Dendritic cell treated with granulocyte-macrophage colony-stimulating factor and Interleukin-4, amounts not matched to agents 40 ng/mL and 50 ng/mL, for 4 days (primary cell): ENCODE data around the gene ZNF821.
"Not testable (repeated sequence)": the region's sequence is repeated elsewhere in the genome, so short reads cannot be mapped to it uniquely, and the experiment has no call there.

Experiments used
- H3K27ac Mint-ChIP-seq: one replicate; pipeline ENCODE4 v1.8.0; 2022; ENCODE audit warnings: mild to moderate bottlenecking, mixed read lengths
- H3K27me3 Mint-ChIP-seq: one replicate; pipeline ENCODE4 v1.8.0; 2022; ENCODE audit warnings: mild to moderate bottlenecking, mixed read lengths
- H3K36me3 Mint-ChIP-seq: one replicate; pipeline ENCODE4 v1.8.0; 2022; ENCODE audit warnings: low read depth, mixed read lengths
- H3K4me1 Mint-ChIP-seq: one replicate; pipeline ENCODE4 v1.8.0; 2022; ENCODE audit warnings: low read depth, mixed read lengths
- H3K4me3 Mint-ChIP-seq: one replicate; pipeline ENCODE4 v1.8.0; 2022; ENCODE audit warnings: mild to moderate bottlenecking, moderate library complexity, mixed read lengths
- H3K9me3 Mint-ChIP-seq: one replicate; pipeline ENCODE4 v1.8.0; 2022; ENCODE audit warnings: mixed read lengths
- intact Hi-C: fragments of 100-400 bp; cut with micrococcal nuclease; formaldehyde crosslinking; loops from one replicate; pipeline ENCODE4 v1.15.0; 2022

ZNF821 gene

DNA sequence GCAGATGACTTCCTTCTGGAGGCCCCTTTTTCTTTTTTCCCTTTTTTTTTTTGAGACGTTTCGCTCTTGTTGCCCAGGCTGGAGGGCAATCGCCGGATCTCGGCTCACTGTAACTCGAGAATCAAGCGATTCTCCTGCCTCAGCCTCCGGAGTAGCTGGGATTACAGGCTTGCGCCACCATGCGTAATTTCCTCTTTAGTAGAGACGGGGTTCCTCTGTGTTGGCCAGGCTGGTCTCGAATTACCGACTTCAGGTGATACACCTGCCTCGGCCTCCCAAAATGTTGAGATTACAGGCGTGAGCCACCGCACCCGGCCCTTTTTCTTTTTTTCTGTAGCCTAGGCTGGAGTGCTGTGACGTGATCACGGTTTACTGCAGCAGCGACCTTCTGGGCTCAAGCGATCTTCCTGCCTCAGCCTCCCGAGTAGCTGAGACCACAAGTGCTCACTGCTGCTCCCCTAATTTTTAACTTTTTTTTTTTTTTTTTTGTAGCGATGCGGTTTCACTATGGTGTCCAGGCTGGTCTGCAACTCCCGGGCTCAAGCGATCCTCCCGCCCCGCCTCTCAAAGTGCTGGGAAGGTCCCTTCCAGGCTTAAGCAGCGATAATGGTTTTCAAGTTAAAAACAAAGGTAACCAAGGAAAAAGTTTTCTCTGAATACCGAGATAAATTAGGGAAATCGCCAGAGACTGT, 10.4 kb upstream of the ZNF821 start:
- Mint-ChIP-seq H3K36me3 (peaks cover 37% of the 10 kb centered on the region), H3K27me3 (no peaks in the 10 kb centered on the region), H3K4me3 (peak overlapping the region; percentile 91), H3K27ac (peak overlapping the region; percentile 98), H3K9me3 (no peaks in the 10 kb centered on the region), H3K4me1 (peaks cover 27% of the 10 kb centered on the region)
- intact Hi-C loops: no loop called here

DNA sequence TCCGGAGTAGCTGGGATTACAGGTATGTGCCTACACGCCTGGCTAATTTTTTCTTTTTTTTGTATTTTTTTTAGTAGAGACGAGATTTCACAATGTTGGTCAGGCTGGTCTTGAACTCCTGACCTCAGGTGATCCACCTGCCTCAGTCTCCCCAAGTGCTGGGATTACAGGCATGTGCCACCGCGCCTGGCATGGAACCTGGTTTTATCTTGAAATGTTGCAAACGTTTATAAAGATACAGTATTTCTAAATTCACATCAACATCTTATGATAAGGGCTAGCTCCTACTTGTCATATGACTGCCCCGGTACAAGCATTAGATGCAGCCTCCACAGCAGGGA, 9.9 kb upstream of the ZNF821 start:
- H3K4me1 Mint-ChIP-seq: peaks cover 27% of the 10 kb centered on the region
- intact Hi-C loops: no loop called here

DNA sequence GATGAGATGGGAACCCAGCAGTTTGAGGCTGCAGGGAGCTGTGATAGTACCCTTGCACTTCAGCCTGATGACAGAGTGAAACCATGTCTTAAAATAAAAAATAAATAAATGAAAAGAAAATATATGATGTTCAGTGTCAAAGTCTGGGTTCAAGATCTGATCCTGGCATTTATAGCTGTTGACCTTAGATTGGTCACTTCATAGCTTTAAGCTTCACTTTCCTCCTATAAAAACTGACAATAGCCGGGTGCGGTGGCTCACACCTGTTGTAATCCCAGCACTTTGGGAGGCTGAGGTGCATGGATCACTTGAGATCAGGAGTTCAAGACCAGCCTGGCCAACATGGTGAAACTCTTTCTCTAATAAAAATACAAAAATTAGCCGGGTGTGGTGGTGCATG, 5.2 kb upstream of the ZNF821 start:
- peaks cover 5% of the 10 kb centered on the region for H3K36me3 Mint-ChIP-seq
- no peak overlapping the region for H3K4me3 Mint-ChIP-seq
- intact Hi-C loops: loop anchor here (10.0 kb wide), 1 partner anchor 206 kb away; the partner anchor contains the start of genes DHX38 and TXNL4B
- no peaks in the 10 kb centered on the region for H3K27me3 Mint-ChIP-seq
- H3K27ac Mint-ChIP-seq: no peak overlapping the region
- no peaks in the 10 kb centered on the region for H3K9me3 Mint-ChIP-seq
- peaks cover 18% of the 10 kb centered on the region for H3K4me1 Mint-ChIP-seq

More for the DNA sequence above, 9.9 kb upstream of the ZNF821 start:
- peak overlapping the region; percentile 98 for H3K27ac Mint-ChIP-seq
- peak overlapping the region; percentile 91 for H3K4me3 Mint-ChIP-seq
- H3K9me3 Mint-ChIP-seq: no peaks in the 10 kb centered on the region
- H3K27me3 Mint-ChIP-seq: no peaks in the 10 kb centered on the region
- H3K36me3 Mint-ChIP-seq: peaks cover 37% of the 10 kb centered on the region

GRCh38 chr16:71885261-71885650, 1.3 kb upstream of the ZNF821 start:
- Mint-ChIP-seq H3K9me3 (no peaks in the 10 kb centered on the region), H3K27me3 (peaks cover 5% of the 10 kb centered on the region), H3K27ac (peak overlapping the region; percentile 95), H3K4me3 (peak overlapping the region; percentile 99), H3K4me1 (peaks cover 35% of the 10 kb centered on the region), H3K36me3 (peaks cover 6% of the 10 kb centered on the region)
- intact Hi-C loops: loop anchor here (10.0 kb wide), 1 partner anchor 210 kb away; the partner anchor contains the start of genes DHX38 and TXNL4B

GRCh38 chr16:71883168-71883848, 674 bp downstream of the ZNF821 start:
- intact Hi-C loops: loop anchor here (5.0 to 10.0 kb wide), 4 partner anchors 36 to 211 kb away; partner anchors contain the start of genes AP1G1, ATXN1L, DHX38 and TXNL4B
- Mint-ChIP-seq H3K27ac (peak overlapping the region; percentile 25), H3K9me3 (no peaks in the 10 kb centered on the region), H3K27me3 (peaks cover 5% of the 10 kb centered on the region), H3K4me1 (peaks cover 47% of the 10 kb centered on the region), H3K36me3 (peaks cover 21% of the 10 kb centered on the region), H3K4me3 (peak overlapping the region; percentile 99)

DNA sequence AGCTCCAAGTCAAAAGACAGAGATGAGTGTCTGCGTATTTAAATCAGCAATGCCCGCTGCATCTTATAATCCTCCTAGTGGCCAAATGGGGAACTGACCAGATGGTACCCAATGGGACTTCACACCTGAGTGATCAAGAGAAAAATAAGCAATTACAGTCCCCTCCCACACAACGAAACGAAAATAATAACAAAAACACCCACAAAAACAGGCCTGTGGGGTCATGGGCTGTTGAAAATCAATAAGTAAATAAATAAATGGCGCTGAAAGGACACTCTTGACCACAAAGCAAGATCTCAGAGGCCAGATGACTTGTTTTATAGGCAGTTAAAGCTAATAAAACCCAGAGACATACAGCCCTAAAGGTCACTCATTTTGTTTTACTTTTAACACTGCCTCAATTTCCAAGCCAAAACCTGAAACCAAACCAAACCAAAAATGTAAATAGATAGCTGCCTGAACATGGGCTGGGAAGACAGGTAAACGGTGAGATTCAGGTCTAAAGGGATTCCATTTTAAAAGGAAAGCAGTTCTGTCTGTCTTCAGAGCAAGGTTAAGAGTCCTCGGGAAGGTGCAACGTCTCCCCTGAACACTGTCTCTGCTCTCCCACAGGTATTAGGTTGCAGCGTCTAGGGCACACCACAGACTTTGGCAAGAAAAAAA, 1.3 kb downstream of the ZNF821 start:
- peaks cover 27% of the 10 kb centered on the region for H3K36me3 Mint-ChIP-seq
- no peak overlapping the region for H3K27ac Mint-ChIP-seq
- no peaks in the 10 kb centered on the region for H3K9me3 Mint-ChIP-seq
- H3K4me1 Mint-ChIP-seq: peaks cover 47% of the 10 kb centered on the region
- peak overlapping the region; percentile 55 for H3K4me3 Mint-ChIP-seq
- peaks cover 5% of the 10 kb centered on the region for H3K27me3 Mint-ChIP-seq
- intact Hi-C loops: loop anchor here (5.0 to 10.0 kb wide), 4 partner anchors 35 to 212 kb away; partner anchors contain the start of genes AP1G1, ATXN1L, DHX38 and TXNL4B

GRCh38 chr16:71880176-71880575, 3.8 kb downstream of the ZNF821 start:
- intact Hi-C loops: loop anchor here (5.0 to 10.0 kb wide), 4 partner anchors 33 to 215 kb away; partner anchors contain the start of genes AP1G1, ATXN1L, DHX38 and TXNL4B
- peaks cover 43% of the 10 kb centered on the region for H3K4me1 Mint-ChIP-seq
- H3K36me3 Mint-ChIP-seq: peaks cover 50% of the 10 kb centered on the region
- H3K4me3 Mint-ChIP-seq: no peak overlapping the region
- peaks cover 5% of the 10 kb centered on the region for H3K27me3 Mint-ChIP-seq
- no peak overlapping the region for H3K27ac Mint-ChIP-seq
- no peaks in the 10 kb centered on the region for H3K9me3 Mint-ChIP-seq

DNA sequence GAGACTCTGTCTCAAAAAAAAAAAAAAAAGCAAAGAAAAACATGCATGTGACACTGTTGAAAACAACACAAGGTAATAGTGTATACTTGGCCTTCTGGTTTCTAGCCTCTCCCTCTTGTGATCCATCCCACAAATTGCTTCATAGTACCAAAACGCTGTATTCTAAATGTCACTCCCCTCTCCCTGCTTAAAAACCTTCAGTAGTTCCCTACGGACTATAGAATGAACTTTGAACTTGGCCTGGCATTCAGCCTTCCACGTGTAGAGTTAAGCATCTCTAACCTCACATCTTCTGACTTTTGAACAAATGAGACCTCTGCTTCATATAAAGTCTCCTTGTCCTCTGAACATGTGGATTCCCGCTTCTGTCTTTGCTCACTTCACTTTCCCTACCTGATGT, 5.1 kb downstream of the ZNF821 start:
- Mint-ChIP-seq H3K27me3 (peaks cover 5% of the 10 kb centered on the region), H3K36me3 (peaks cover 48% of the 10 kb centered on the region), H3K27ac (peak overlapping the region; percentile 17), H3K9me3 (no peaks in the 10 kb centered on the region), H3K4me3 (no peak overlapping the region), H3K4me1 (peaks cover 33% of the 10 kb centered on the region)
- intact Hi-C loops: no loop called here

DNA sequence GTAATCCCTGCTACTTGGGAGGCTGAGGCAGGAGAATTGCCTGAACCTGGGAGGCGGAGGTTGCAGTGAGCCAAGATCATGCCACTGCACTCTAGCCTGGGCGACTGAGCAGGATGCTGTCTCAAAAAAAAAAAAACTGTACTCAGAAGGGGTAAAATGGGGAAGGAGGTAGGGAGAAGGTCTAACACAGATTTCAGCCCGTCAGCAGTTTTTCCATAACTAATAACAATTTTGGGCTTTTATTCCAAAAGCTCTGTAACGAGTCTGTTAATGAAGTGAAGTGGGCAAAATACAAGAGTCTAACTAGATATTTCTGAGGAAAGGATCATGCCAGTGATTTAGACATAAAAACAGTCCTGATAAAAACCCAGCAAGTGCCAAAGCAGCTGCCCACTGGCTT, 10.8 kb downstream of the ZNF821 start:
- H3K4me1 Mint-ChIP-seq: peaks cover 15% of the 10 kb centered on the region
- peaks cover 50% of the 10 kb centered on the region for H3K36me3 Mint-ChIP-seq
- no peak overlapping the region for H3K27ac Mint-ChIP-seq
- no peak overlapping the region for H3K4me3 Mint-ChIP-seq
- H3K27me3 Mint-ChIP-seq: no peaks in the 10 kb centered on the region
- H3K9me3 Mint-ChIP-seq: no peaks in the 10 kb centered on the region
- intact Hi-C loops: no loop called here

DNA sequence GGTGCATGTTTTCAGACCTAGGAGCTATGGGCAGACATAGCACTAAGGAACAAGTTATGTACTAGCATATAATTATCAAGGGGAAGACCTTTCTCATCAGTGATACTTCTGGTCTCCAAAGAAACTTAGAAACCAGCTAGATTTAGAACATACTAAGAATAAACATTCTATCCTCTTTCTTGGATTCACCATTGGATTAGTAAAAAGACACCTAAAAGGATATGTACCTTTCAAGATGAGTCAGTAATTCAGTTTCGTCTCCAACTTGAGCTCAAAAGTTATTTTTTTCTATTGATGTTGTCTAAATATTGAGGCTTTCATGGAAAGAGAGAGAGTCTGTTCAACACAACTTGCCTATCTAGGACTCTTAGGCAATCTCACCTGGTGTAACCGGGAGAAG, 13.2 kb downstream of the ZNF821 start:
- intact Hi-C loops: no loop called here
- Mint-ChIP-seq H3K27ac (no peak overlapping the region), H3K36me3 (peaks cover 43% of the 10 kb centered on the region), H3K27me3 (no peaks in the 10 kb centered on the region), H3K4me1 (peaks cover 15% of the 10 kb centered on the region), H3K9me3 (no peaks in the 10 kb centered on the region), H3K4me3 (no peak overlapping the region)

GRCh38 chr16:71869089-71869488, 14.9 kb downstream of the ZNF821 start:
- no peak overlapping the region for H3K4me3 Mint-ChIP-seq
- peaks cover 48% of the 10 kb centered on the region for H3K36me3 Mint-ChIP-seq
- no peaks in the 10 kb centered on the region for H3K27me3 Mint-ChIP-seq
- H3K27ac Mint-ChIP-seq: no peak overlapping the region
- no peaks in the 10 kb centered on the region for H3K9me3 Mint-ChIP-seq
- peaks cover 15% of the 10 kb centered on the region for H3K4me1 Mint-ChIP-seq
- intact Hi-C loops: no loop called here

DNA sequence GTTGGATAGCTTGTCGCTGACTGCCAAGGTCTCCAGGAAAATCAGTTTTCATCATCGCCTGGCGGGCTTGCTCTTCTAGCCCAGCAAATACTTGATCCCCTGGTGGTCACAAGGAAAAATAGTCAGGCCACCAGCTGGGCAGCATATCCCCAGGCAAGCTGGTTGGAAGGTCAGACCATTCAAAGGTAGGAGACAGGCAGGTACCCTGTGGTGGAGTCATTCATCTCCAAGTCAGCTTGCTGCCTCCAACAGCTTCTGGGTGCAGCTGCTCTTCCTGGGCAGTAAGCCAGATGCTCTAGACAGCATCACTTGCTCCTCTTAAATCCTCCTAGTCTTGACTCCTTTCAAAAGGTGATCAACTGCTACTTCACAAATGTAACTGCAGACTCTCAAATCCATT, 16.0 kb downstream of the ZNF821 start:
- no peak overlapping the region for H3K27ac Mint-ChIP-seq
- peaks cover 56% of the 10 kb centered on the region for H3K36me3 Mint-ChIP-seq
- intact Hi-C loops: no loop called here
- H3K4me3 Mint-ChIP-seq: no peak overlapping the region
- peaks cover 11% of the 10 kb centered on the region for H3K4me1 Mint-ChIP-seq
- H3K27me3 Mint-ChIP-seq: no peaks in the 10 kb centered on the region
- H3K9me3 Mint-ChIP-seq: no peaks in the 10 kb centered on the region

GRCh38 chr16:71867175-71867574, 16.8 kb downstream of the ZNF821 start:
- H3K36me3 Mint-ChIP-seq: peaks cover 60% of the 10 kb centered on the region
- H3K27me3 Mint-ChIP-seq, intact Hi-C loops, H3K4me3 Mint-ChIP-seq, H3K4me1 Mint-ChIP-seq, H3K9me3 Mint-ChIP-seq, H3K27ac Mint-ChIP-seq: not testable (repeated sequence)
